Osteocyte (in vitro differentiated cells): ENCODE measurements around the gene CAMK2G. TPM values are rescaled to one million over a fixed set of nuclear protein-coding genes. Genes with fewer than 3 reads are reported as not detected.
A peak's percentile ranks its signal among the peaks of the same experiment; 100 is the strongest.

Source experiments
- DNase-seq: peaks from one replicate; pipeline ENCODE4 v3.0.0; 2021; ENCODE audit warnings: mixed read lengths; ENCODE audit not compliant: unreplicated experiment; ENCODE audit errors: extremely low spot score
- H3K27ac Mint-ChIP-seq: one replicate; pipeline ENCODE4 v1.8.0; 2021; ENCODE audit warnings: mild to moderate bottlenecking, mixed read lengths; ENCODE audit not compliant: unreplicated experiment
- H3K27me3 Mint-ChIP-seq: one replicate; pipeline ENCODE4 v1.8.0; 2021; ENCODE audit warnings: mixed read lengths; ENCODE audit not compliant: unreplicated experiment
- H3K36me3 Mint-ChIP-seq: one replicate; pipeline ENCODE4 v1.8.0; 2021; ENCODE audit warnings: mixed read lengths; ENCODE audit not compliant: unreplicated experiment
- H3K4me1 Mint-ChIP-seq: one replicate; pipeline ENCODE4 v1.8.0; 2021; ENCODE audit warnings: mixed read lengths; ENCODE audit not compliant: unreplicated experiment
- H3K4me3 Mint-ChIP-seq: one replicate; pipeline ENCODE4 v1.8.0; 2021; ENCODE audit warnings: mild to moderate bottlenecking, moderate library complexity, mixed read lengths; ENCODE audit not compliant: unreplicated experiment
- H3K9me3 Mint-ChIP-seq: one replicate; pipeline ENCODE4 v1.8.0; 2021; ENCODE audit warnings: mixed read lengths; ENCODE audit not compliant: unreplicated experiment
- total RNA-seq: library from RNA; stranded (reverse); gene quantifications from 2 replicates; pipeline ENCODE4 v1.2.1, GENCODE V29; 2021
- TF ChIP-seq, protein P1 (sequence below): fragments of 200-600 bp; sonication (generic); IDR thresholded peaks from 2 replicates; pipeline ENCODE4 v1.5.0; 2021; ENCODE audit warnings: antibody characterized with exemption, mild to moderate bottlenecking, moderate library complexity

The CAMK2G gene
- total RNA-seq, 1 donor from 2014 or later, result 37.6 TPM

DNA sequence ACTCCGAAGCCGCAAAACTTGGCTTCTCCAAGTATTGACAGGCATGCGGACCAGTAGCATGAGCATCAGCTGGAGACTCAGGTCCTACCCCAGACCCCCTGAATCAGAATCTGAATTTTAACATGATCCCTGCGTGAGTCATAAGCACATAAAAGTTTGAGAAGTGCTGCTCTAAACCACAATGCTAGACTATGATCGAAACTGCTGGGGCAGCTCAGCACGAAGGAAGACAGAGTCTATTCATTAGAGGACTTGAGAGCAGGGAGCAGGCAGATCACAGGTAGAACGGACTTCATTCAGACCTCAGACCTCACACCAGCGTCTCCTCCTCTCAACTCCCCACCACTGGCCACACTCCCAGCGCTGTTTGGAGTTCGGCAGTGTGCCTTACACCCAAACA, 16.9 kb downstream of the CAMK2G start:
- no peak for DNase-seq

DNA sequence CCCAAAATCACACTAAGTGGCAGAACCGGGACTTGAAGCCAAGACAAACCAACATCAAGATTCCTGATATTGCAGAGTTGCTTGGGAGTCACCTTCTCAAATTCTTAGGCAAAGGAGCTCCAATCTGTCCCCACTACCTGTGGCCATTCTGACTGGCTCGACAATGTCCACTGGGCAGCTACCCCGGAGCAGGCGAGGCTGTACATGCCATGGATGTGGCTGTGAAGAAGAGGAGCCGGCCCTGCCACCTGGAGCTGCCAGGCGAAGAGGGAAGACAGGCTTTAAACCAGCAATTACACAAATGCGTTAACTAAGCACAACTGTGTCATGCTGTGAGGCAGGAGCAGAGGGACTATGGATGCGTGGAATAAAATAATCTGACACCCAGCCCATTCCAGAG, 18.1 kb downstream of the CAMK2G start:
- no peak overlapping the region for H3K4me3 Mint-ChIP-seq
- peaks cover 38% of the 10 kb centered on the region for H3K4me1 Mint-ChIP-seq
- H3K9me3 Mint-ChIP-seq, result no peaks in the 10 kb centered on the region
- H3K36me3 Mint-ChIP-seq, result peaks cover 22% of the 10 kb centered on the region
- H3K27me3 Mint-ChIP-seq, result no peaks in the 10 kb centered on the region
- no peak for DNase-seq
- TF ChIP-seq, protein P1, sequence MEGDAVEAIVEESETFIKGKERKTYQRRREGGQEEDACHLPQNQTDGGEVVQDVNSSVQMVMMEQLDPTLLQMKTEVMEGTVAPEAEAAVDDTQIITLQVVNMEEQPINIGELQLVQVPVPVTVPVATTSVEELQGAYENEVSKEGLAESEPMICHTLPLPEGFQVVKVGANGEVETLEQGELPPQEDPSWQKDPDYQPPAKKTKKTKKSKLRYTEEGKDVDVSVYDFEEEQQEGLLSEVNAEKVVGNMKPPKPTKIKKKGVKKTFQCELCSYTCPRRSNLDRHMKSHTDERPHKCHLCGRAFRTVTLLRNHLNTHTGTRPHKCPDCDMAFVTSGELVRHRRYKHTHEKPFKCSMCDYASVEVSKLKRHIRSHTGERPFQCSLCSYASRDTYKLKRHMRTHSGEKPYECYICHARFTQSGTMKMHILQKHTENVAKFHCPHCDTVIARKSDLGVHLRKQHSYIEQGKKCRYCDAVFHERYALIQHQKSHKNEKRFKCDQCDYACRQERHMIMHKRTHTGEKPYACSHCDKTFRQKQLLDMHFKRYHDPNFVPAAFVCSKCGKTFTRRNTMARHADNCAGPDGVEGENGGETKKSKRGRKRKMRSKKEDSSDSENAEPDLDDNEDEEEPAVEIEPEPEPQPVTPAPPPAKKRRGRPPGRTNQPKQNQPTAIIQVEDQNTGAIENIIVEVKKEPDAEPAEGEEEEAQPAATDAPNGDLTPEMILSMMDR, result no peak
- H3K27ac Mint-ChIP-seq, result no peak overlapping the region

More for the DNA sequence above, 16.9 kb downstream of the CAMK2G start:
- peaks cover 27% of the 10 kb centered on the region for H3K4me1 Mint-ChIP-seq
- H3K27me3 Mint-ChIP-seq, result no peaks in the 10 kb centered on the region
- no peaks in the 10 kb centered on the region for H3K9me3 Mint-ChIP-seq
- H3K27ac Mint-ChIP-seq, result peak overlapping the region; percentile 47
- peaks cover 20% of the 10 kb centered on the region for H3K36me3 Mint-ChIP-seq
- no peak overlapping the region for H3K4me3 Mint-ChIP-seq
- TF ChIP-seq, protein P1, result no peak

DNA sequence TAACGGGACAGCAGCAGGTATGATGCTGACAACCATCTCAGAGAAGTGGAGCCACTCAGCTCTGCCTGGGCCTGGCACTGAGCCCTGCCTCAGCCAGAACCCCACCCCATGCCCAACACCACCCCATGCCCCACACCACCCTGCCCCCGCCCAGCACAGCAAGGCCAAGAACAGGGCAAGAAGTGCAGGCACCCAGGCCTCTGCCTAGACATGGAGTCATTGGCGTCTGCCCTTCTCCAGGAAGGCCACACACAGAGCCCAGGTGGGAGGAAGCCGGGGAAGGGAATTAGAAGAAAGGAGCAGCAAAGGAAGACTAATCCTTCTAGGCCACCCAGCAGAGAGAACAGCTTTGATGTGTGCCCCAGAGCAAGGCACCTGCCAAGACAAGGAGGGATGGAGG, 18.9 kb downstream of the CAMK2G start:
- Mint-ChIP-seq H3K9me3 (no peaks in the 10 kb centered on the region), H3K27ac (no peak overlapping the region), H3K36me3 (peaks cover 18% of the 10 kb centered on the region), H3K4me3 (no peak overlapping the region), H3K27me3 (no peaks in the 10 kb centered on the region), H3K4me1 (peaks cover 47% of the 10 kb centered on the region)
- TF ChIP-seq, protein P1, result no peak
- DNase-seq, result no peak

DNA sequence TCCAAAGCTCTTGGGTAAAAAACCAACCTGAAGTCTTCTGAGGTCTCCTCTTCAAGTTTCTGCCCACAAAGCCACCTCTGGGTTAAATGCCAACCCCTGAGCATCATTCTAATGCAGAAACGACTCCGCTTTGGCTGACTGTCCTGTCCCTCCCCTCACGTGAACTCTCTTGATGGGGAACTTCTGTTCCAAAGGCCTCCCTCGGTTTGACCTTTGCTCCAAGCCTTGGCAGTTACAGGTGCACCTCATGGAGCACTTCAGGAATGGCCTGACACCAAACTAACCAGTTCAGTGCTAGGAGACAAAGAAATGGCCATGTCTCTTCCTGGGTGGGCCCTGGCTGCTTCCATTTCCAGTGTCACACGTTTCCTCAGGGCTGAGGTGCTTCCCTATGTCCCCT, 20.0 kb downstream of the CAMK2G start:
- no peak for DNase-seq
- H3K4me1 Mint-ChIP-seq, result peaks cover 52% of the 10 kb centered on the region
- H3K27me3 Mint-ChIP-seq, result no peaks in the 10 kb centered on the region
- no peak overlapping the region for H3K27ac Mint-ChIP-seq
- TF ChIP-seq, protein P1, result no peak
- H3K9me3 Mint-ChIP-seq, result no peaks in the 10 kb centered on the region
- H3K36me3 Mint-ChIP-seq, result peaks cover 12% of the 10 kb centered on the region
- H3K4me3 Mint-ChIP-seq, result no peak overlapping the region

DNA sequence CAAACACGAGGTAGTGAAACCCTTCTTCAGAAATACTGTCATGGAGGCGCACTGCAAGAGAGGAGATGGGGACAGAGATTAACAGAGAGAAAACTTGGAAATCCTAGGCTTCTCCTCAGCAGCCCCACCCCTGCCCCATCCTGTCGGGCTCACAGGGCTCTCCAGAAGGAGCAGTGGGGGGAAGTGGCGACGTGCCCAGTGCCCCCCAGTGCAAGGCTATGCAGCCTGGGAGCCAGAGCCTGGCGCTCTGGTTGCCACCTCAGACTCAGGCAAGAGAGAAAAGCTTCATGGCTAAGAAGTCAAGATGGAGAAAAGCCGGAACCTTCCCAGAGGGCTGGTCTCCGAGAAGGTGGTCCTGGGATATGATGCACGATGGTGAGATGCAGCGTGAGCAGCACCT, 21.2 kb downstream of the CAMK2G start:
- TF ChIP-seq, protein P1, result no peak
- Mint-ChIP-seq H3K27me3 (no peaks in the 10 kb centered on the region), H3K4me1 (peaks cover 52% of the 10 kb centered on the region), H3K4me3 (no peak overlapping the region), H3K36me3 (peaks cover 11% of the 10 kb centered on the region), H3K27ac (peak overlapping the region; percentile 34), H3K9me3 (no peaks in the 10 kb centered on the region)
- DNase-seq, result no peak
